GM23248 (cell line): Measurements from ENCODE around the gene C11orf54.

Source experiments
- EZH2 ChIP-seq: fragments of 200-600 bp; sonication (generic); IDR thresholded peaks from 2 replicates; pipeline ENCODE4 v1.6.1; 2018; ENCODE audit warnings: antibody characterized with exemption, mild to moderate bottlenecking; ENCODE audit not compliant: insufficient read depth, poor library complexity, severe bottlenecking
- EZH2phosphoT487 ChIP-seq: fragments of 200-600 bp; sonication (generic); IDR thresholded peaks from 2 replicates; pipeline ENCODE4 v1.6.1; 2018; ENCODE audit warnings: antibody characterized with exemption, moderate library complexity, mild to moderate bottlenecking, low read depth; ENCODE audit not compliant: insufficient read depth

DNA sequence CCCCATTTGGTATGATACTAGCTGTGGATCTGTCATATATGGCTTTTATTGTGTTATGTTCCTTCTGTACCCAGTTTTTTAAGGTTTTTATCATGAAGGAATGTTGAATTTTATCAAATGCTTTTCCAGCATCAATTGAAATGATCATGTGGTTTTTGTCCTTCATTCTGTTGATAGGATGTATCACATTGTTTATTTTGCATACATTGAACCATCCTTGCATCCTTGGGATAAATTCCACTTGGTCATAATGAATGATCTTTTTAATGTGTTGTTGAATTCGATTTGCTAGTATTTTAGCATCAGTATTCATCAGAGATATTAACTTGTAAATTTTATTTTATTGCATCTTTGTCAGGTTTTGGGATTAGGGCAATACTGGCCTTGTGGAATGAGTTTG, 31.2 kb upstream of the C11orf54 start:
- no peak for TF ChIP-seq EZH2
- TF ChIP-seq EZH2phosphoT487: no peak
